HEK293T (cell line): ENCODE data around the gene SLC25A34.

Experiments
- ARNT ChIP-seq: fragments of 450-650 bp; IDR thresholded peaks from 2 replicates; pipeline ENCODE4 v1.6.1; 2017; ENCODE audit warnings: mild to moderate bottlenecking
- ELF4 ChIP-seq: fragments of 450-650 bp; IDR thresholded peaks from 2 replicates; pipeline ENCODE4 v1.6.1; 2017; ENCODE audit warnings: antibody characterized with exemption
- FOXM1 ChIP-seq: fragments of 450-650 bp; IDR thresholded peaks from 2 replicates; pipeline ENCODE4 v1.6.1; 2017; ENCODE audit warnings: mild to moderate bottlenecking, borderline replicate concordance
- LEF1 ChIP-seq: fragments of 450-650 bp; IDR thresholded peaks from 2 replicates; pipeline ENCODE4 v1.6.1; 2017; ENCODE audit warnings: mild to moderate bottlenecking, borderline replicate concordance
- SP1 ChIP-seq: fragments of 450-650 bp; IDR thresholded peaks from 2 replicates; pipeline ENCODE4 v1.6.1; 2017
- SUZ12 ChIP-seq: fragments of 450-650 bp; IDR thresholded peaks from 2 replicates; pipeline ENCODE4 v1.6.1; 2016; ENCODE audit warnings: mild to moderate bottlenecking
- TARDBP ChIP-seq: fragments of 450-650 bp; IDR thresholded peaks from 2 replicates; pipeline ENCODE4 v1.6.1; 2016
- ZNF384 ChIP-seq: fragments of 450-650 bp; IDR thresholded peaks from 2 replicates; pipeline ENCODE4 v1.6.1; 2016

DNA sequence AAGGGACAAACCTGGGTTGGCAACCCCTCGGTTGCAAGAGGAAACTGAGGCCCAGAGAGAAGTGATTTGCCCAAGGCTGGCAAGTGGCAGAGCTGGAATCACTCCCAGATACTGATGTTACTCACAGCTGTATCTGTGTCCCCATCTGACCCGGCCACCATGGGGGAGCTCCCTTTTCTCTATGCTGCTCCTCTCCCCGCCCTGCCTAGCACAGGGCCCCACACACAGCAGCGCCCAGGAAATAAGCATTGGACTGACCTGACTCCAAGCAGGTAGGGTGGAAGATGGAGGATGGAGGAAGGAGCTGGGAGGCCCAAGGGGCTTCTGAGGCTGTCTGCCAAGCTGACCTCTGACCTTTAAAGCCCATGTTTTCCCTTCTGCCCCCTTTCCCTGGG is 19.6 kb downstream of the SLC25A34 start:
- TF ChIP-seq SUZ12 (no peak), SP1 (no peak), ZNF384 (no peak), LEF1 (no peak), ELF4 (no peak), FOXM1 (no peak), TARDBP (no peak), ARNT (no peak)
